Liver (tissue), 9 donors: ENCODE data around the gene SEMA5A. TPM values are rescaled to one million over a fixed set of nuclear protein-coding genes. Genes with fewer than 3 reads are reported as not detected.
A peak's percentile ranks its signal among the peaks of the same experiment; 100 is the strongest.

Source experiments
- DNase-seq: peaks from one replicate; pipeline ENCODE4 v3.0.0-alpha.2; 2017; ENCODE audit warnings: low spot score
- H3K27ac ChIP-seq, 2 donors: one replicate each; pipeline ENCODE4 v1.7.0; 2013; ENCODE audit warnings: inconsistent platforms in 2 of 2, low read length in 2 of 2, control low read depth in 1 of 2, low read depth in 1 of 2, mild to moderate bottlenecking in 1 of 2
- H3K27me3 ChIP-seq, 4 donors: one replicate each; pipeline versions ENCODE4 v1.6.1 to v1.7.0; 2013; ENCODE audit warnings: low read length in 3 of 4, inconsistent platforms in 1 of 4, mild to moderate bottlenecking in 1 of 4, moderate library complexity in 1 of 4; ENCODE audit not compliant: control insufficient read depth in 4 of 4, insufficient read depth in 4 of 4
- H3K36me3 ChIP-seq, 4 donors: one replicate each; pipeline versions ENCODE4 v1.6.1 to v1.7.0; 2013; ENCODE audit warnings: low read length in 3 of 4, mild to moderate bottlenecking in 3 of 4, low read depth in 1 of 4, moderate library complexity in 1 of 4; ENCODE audit not compliant: control insufficient read depth in 4 of 4, insufficient read depth in 3 of 4
- H3K4me1 ChIP-seq, 4 donors: one replicate each; pipeline versions ENCODE4 v1.6.1 to v1.7.0; 2013; ENCODE audit warnings: low read length in 3 of 4, mild to moderate bottlenecking in 3 of 4, moderate library complexity in 1 of 4; ENCODE audit not compliant: control insufficient read depth in 4 of 4, insufficient read depth in 4 of 4
- H3K4me3 ChIP-seq, 3 donors: one replicate each; pipeline versions ENCODE4 v1.6.1 to v1.7.0; 2013; ENCODE audit warnings: low read length in 3 of 3, control low read depth in 1 of 3, low read depth in 1 of 3, mild to moderate bottlenecking in 1 of 3
- H3K9ac ChIP-seq, 2 donors: one replicate each; pipeline ENCODE4 v1.7.0; 2013; ENCODE audit warnings: low read length in 2 of 2, mild to moderate bottlenecking in 2 of 2, moderate library complexity in 2 of 2, control low read depth in 1 of 2, low read depth in 1 of 2
- H3K9me3 ChIP-seq, 4 donors: one replicate each; pipeline versions ENCODE4 v1.6.1 to v1.7.0; 2013; ENCODE audit warnings: low read length in 3 of 4; ENCODE audit not compliant: control insufficient read depth in 4 of 4
- EGR1 ChIP-seq, 2 donors: IDR thresholded peaks; 2 replicates each; pipeline ENCODE4 v1.6.1; 2016 to 2018; ENCODE audit warnings: antibody characterized with exemption in 2 of 2, low read depth in 2 of 2
- FOXA1 ChIP-seq: IDR thresholded peaks from 2 replicates; pipeline ENCODE4 v1.6.1; 2016; ENCODE audit warnings: antibody characterized with exemption
- FOXA2 ChIP-seq: IDR thresholded peaks from 2 replicates; pipeline ENCODE4 v1.6.1; 2016; ENCODE audit warnings: antibody characterized with exemption
- GABPA ChIP-seq, 2 donors: IDR thresholded peaks in 1 of 2; conservative IDR thresholded peaks in 1 of 2; 2 replicates each; pipeline ENCODE4 v1.6.1; 2016; ENCODE audit warnings: antibody characterized with exemption in 2 of 2, mild to moderate bottlenecking in 1 of 2, moderate library complexity in 1 of 2
- HNF4A ChIP-seq, 2 donors: conservative IDR thresholded peaks; 2 replicates each; pipeline ENCODE4 v1.6.1; 2016; ENCODE audit warnings: antibody characterized with exemption in 2 of 2, mild to moderate bottlenecking in 2 of 2
- HNF4G ChIP-seq: IDR thresholded peaks from 2 replicates; pipeline ENCODE4 v1.6.1; 2016; ENCODE audit warnings: antibody characterized with exemption
- JUND ChIP-seq, 2 donors: IDR thresholded peaks; 2 replicates each; pipeline ENCODE4 v1.6.1; 2016; ENCODE audit warnings: antibody characterized with exemption in 2 of 2
- NR2F2 ChIP-seq: IDR thresholded peaks from 2 replicates; pipeline ENCODE4 v1.6.1; 2016; ENCODE audit warnings: antibody characterized with exemption
- RAD21 ChIP-seq, 2 donors: IDR thresholded peaks; 2 replicates each; pipeline ENCODE4 v1.6.1; 2016; ENCODE audit warnings: antibody characterized with exemption in 2 of 2, mild to moderate bottlenecking in 2 of 2
- RXRA ChIP-seq, 2 donors: IDR thresholded peaks; 2 replicates each; pipeline ENCODE4 v1.6.1; 2017 to 2018; ENCODE audit warnings: antibody characterized with exemption in 2 of 2, mild to moderate bottlenecking in 1 of 2
- SP1 ChIP-seq: IDR thresholded peaks from 2 replicates; pipeline ENCODE4 v1.6.1; 2018; ENCODE audit warnings: antibody characterized with exemption, mild to moderate bottlenecking
- TAF1 ChIP-seq: conservative IDR thresholded peaks from 2 replicates; pipeline ENCODE4 v1.6.1; 2016; ENCODE audit warnings: antibody characterized with exemption, mild to moderate bottlenecking
- YY1 ChIP-seq: IDR thresholded peaks from 2 replicates; pipeline ENCODE4 v1.6.1; 2016; ENCODE audit warnings: antibody characterized with exemption, mild to moderate bottlenecking
- WGBS: extraction: QIAGEN DNeasy Blood & Tissue Kit; methylation state at CpG from one replicate; pipeline ENCODE4 v1.1.7; 2013; 5-methylcytosine and 5-hydroxymethylcytosine counted together
- polyA plus RNA-seq, 2 donors: library from polyadenylated mRNA; stranded (reverse) in 1 of 2; unstranded in 1 of 2; fragments of 200-250 nt in 1 of 2; fragments of >200 nt in 1 of 2; fragmentation: Nextera tagmentation in 1 of 2; extraction: Ambion mirVana in 1 of 2; gene quantifications; one replicate each; pipeline versions ENCODE4 v1.2.1 to v1.2.3, GENCODE V29; 2013 to 2015
- total RNA-seq, 2 donors: library from RNA; depleted of rRNA; stranded (reverse); fragments of >200 nt; gene quantifications; one replicate each; pipeline ENCODE4 v1.2.3, GENCODE V29; 2014
- TF ChIP-seq, protein P1 (sequence below): fragments of 150-350 bp; IDR thresholded peaks from 2 replicates; pipeline ENCODE4 v1.5.1; 2017; ENCODE audit warnings: improper control_type of control experiment, low read depth, low read length; ENCODE audit not compliant: missing input control
- TF ChIP-seq, protein P2 (sequence below): IDR thresholded peaks from 2 replicates; pipeline ENCODE4 v1.6.1; 2016; ENCODE audit warnings: antibody characterized with exemption
- TF ChIP-seq, protein P3 (sequence below): IDR thresholded peaks from 2 replicates; pipeline ENCODE4 v1.6.1; 2016; ENCODE audit warnings: antibody characterized with exemption
- TF ChIP-seq, protein P4 (sequence below): IDR thresholded peaks from 2 replicates; pipeline ENCODE4 v1.6.1; 2016; ENCODE audit warnings: antibody characterized with exemption, mild to moderate bottlenecking
- TF ChIP-seq, protein P5 (sequence below): IDR thresholded peaks from 2 replicates; pipeline ENCODE4 v1.6.1; 2016; ENCODE audit warnings: antibody characterized with exemption
- donor health status: healthy.
- donor health status: healthy.
- donor health status: healthy.
- donor health status: healthy.
- donor health status: healthy.

The SEMA5A gene
- total and polyA plus RNA-seq, 4 donors, result 1.1 to 5.8 (median 3.2) TPM

DNA sequence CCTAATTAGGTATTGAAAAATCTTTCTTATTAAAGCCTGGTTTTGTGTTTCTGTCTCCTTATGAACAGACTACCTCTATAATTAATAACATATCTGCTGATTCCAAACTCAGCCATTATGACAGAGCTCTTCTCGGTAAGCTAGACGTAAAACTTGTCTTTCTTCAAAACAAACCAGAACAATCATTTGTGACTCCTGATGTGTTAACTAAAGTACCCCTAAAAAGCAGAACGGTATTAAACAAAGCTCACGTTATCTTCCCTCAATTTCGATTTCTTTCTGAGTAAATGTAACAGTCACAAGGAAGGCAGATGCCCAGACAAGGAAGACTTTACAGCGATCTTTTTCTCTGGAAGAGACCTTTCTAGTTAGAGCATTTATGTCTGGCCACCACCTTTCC lies 1.8 kb downstream of the SEMA5A start:
- Histone ChIP-seq H3K4me3 (peak overlapping the region in 2 of 3 donors; percentile 35 to 89), H3K4me1 (peaks cover 5 to 19% (median 15%) of the 10 kb centered on the region in 4 donors), H3K36me3 (no peaks in the 10 kb centered on the region), H3K9me3 (no peaks in the 10 kb centered on the region), H3K9ac (no peak overlapping the region), H3K27me3 (no peaks in the 10 kb centered on the region), H3K27ac (no peak overlapping the region)
- TF ChIP-seq HNF4G (no peak), TAF1 (no peak), NR2F2 (no peak), YY1 (no peak), FOXA1 (no peak), GABPA (IDR thresholded peaks at IDR 0.05 in 1 of 2, conservative IDR thresholded peaks at IDR 0.05 in 1 of 2) (no peak), JUND (IDR thresholded peaks at IDR 0.05) (no peak), EGR1 (IDR thresholded peaks at IDR 0.05; ENCODE audit: low read depth in 2 of 2) (no peak), FOXA2 (no peak), SP1 (no peak)
- TF ChIP-seq, protein P1, sequence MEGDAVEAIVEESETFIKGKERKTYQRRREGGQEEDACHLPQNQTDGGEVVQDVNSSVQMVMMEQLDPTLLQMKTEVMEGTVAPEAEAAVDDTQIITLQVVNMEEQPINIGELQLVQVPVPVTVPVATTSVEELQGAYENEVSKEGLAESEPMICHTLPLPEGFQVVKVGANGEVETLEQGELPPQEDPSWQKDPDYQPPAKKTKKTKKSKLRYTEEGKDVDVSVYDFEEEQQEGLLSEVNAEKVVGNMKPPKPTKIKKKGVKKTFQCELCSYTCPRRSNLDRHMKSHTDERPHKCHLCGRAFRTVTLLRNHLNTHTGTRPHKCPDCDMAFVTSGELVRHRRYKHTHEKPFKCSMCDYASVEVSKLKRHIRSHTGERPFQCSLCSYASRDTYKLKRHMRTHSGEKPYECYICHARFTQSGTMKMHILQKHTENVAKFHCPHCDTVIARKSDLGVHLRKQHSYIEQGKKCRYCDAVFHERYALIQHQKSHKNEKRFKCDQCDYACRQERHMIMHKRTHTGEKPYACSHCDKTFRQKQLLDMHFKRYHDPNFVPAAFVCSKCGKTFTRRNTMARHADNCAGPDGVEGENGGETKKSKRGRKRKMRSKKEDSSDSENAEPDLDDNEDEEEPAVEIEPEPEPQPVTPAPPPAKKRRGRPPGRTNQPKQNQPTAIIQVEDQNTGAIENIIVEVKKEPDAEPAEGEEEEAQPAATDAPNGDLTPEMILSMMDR, result no peak
- TF ChIP-seq, protein P2, sequence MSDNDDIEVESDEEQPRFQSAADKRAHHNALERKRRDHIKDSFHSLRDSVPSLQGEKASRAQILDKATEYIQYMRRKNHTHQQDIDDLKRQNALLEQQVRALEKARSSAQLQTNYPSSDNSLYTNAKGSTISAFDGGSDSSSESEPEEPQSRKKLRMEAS, result no peak
- 31% methylated on average over 6 of the region's 6 CpGs for WGBS
- no peak for DNase-seq

DNA sequence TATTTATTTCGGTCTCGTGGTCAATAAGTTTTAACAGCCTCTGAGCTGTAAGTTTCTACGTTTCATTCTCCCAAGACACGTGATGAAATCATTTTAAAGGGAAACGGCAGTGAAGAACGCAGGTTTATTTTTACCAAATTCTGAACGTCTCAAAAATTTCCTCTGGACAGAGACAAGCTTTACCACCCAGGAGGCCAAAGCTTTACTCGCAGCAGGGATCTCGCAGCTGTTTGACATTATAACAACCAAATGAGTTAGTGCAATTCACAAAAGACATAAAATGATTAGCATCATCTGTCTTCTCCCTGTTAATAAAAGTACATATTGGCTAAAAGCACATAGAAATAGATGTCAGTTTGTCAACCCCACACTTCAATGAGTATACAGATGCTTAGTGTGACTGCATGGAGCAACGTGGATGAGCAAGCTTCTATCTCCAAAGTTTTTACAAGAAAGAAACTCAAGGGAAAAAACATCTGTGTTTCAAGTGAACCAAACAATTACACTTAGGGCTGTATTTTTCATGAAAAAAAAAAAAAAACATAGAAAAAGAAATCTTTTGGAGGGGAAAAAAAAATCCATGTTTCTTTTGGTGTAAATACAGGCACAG lies 2.5 kb downstream of the SEMA5A start:
- H3K27me3 ChIP-seq, result no peaks in the 10 kb centered on the region
- no peak for DNase-seq
- TF ChIP-seq RXRA (IDR thresholded peaks at IDR 0.05), result no peak
- TF ChIP-seq GABPA (IDR thresholded peaks at IDR 0.05 in 1 of 2, conservative IDR thresholded peaks at IDR 0.05 in 1 of 2), result no peak
- TF ChIP-seq JUND (IDR thresholded peaks at IDR 0.05), result no peak
- no peak for TF ChIP-seq EGR1 (IDR thresholded peaks at IDR 0.05; ENCODE audit: low read depth in 2 of 2)
- TF ChIP-seq RAD21 (IDR thresholded peaks at IDR 0.05), result no peak
- TF ChIP-seq HNF4G, result no peak
- no peak for TF ChIP-seq SP1
- TF ChIP-seq, protein P3, sequence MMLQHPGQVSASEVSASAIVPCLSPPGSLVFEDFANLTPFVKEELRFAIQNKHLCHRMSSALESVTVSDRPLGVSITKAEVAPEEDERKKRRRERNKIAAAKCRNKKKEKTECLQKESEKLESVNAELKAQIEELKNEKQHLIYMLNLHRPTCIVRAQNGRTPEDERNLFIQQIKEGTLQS, result no peak
- TF ChIP-seq HNF4A (conservative IDR thresholded peaks at IDR 0.05), result no peak

DNA sequence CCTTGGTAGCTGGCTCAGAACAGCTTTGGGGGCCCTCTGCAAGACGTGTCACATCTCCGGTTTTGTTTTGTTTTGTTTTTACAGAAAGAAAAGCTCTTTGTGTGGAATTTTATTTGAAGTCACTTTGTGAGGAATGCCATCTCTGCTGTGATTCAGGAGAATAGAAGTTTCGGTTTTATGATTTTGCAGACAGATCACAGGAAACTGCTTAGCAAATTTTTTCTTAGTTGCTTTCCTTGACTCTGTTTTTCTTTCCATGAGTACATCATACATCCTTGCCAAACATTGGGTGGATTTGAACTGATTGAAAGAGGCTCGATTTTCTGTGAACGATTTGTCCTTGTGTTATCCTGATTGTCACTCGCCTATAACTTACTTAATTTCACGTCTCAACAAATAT lies 5.1 kb downstream of the SEMA5A start:
- no peaks in the 10 kb centered on the region for H3K27me3 ChIP-seq
- H3K36me3 ChIP-seq, result no peaks in the 10 kb centered on the region
- no peak overlapping the region for H3K4me3 ChIP-seq
- H3K27ac ChIP-seq, result no peak overlapping the region
- peaks cover 7 to 28% (median 15%) of the 10 kb centered on the region in 4 donors for H3K4me1 ChIP-seq
- no peak for DNase-seq
- WGBS, result 63% methylated on average over 7 of the region's 7 CpGs
- H3K9me3 ChIP-seq, result no peaks in the 10 kb centered on the region
- H3K9ac ChIP-seq, result no peak overlapping the region
- TF ChIP-seq GABPA (IDR thresholded peaks at IDR 0.05 in 1 of 2, conservative IDR thresholded peaks at IDR 0.05 in 1 of 2) (no peak), NR2F2 (no peak), FOXA1 (no peak), RXRA (IDR thresholded peaks at IDR 0.05) (no peak), RAD21 (IDR thresholded peaks at IDR 0.05) (no peak), FOXA2 (no peak), YY1 (no peak), TAF1 (no peak), EGR1 (IDR thresholded peaks at IDR 0.05; ENCODE audit: low read depth in 2 of 2) (no peak), SP1 (no peak), HNF4G (no peak)
- TF ChIP-seq, protein P3, result no peak
- TF ChIP-seq, protein P4, sequence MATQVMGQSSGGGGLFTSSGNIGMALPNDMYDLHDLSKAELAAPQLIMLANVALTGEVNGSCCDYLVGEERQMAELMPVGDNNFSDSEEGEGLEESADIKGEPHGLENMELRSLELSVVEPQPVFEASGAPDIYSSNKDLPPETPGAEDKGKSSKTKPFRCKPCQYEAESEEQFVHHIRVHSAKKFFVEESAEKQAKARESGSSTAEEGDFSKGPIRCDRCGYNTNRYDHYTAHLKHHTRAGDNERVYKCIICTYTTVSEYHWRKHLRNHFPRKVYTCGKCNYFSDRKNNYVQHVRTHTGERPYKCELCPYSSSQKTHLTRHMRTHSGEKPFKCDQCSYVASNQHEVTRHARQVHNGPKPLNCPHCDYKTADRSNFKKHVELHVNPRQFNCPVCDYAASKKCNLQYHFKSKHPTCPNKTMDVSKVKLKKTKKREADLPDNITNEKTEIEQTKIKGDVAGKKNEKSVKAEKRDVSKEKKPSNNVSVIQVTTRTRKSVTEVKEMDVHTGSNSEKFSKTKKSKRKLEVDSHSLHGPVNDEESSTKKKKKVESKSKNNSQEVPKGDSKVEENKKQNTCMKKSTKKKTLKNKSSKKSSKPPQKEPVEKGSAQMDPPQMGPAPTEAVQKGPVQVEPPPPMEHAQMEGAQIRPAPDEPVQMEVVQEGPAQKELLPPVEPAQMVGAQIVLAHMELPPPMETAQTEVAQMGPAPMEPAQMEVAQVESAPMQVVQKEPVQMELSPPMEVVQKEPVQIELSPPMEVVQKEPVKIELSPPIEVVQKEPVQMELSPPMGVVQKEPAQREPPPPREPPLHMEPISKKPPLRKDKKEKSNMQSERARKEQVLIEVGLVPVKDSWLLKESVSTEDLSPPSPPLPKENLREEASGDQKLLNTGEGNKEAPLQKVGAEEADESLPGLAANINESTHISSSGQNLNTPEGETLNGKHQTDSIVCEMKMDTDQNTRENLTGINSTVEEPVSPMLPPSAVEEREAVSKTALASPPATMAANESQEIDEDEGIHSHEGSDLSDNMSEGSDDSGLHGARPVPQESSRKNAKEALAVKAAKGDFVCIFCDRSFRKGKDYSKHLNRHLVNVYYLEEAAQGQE, result no peak
- TF ChIP-seq, protein P2, result no peak
- TF ChIP-seq, protein P5, sequence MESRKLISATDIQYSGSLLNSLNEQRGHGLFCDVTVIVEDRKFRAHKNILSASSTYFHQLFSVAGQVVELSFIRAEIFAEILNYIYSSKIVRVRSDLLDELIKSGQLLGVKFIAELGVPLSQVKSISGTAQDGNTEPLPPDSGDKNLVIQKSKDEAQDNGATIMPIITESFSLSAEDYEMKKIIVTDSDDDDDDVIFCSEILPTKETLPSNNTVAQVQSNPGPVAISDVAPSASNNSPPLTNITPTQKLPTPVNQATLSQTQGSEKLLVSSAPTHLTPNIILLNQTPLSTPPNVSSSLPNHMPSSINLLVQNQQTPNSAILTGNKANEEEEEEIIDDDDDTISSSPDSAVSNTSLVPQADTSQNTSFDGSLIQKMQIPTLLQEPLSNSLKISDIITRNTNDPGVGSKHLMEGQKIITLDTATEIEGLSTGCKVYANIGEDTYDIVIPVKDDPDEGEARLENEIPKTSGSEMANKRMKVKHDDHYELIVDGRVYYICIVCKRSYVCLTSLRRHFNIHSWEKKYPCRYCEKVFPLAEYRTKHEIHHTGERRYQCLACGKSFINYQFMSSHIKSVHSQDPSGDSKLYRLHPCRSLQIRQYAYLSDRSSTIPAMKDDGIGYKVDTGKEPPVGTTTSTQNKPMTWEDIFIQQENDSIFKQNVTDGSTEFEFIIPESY, result no peak

More for the DNA sequence above, 2.5 kb downstream of the SEMA5A start:
- Histone ChIP-seq H3K36me3 (no peaks in the 10 kb centered on the region), H3K9ac (no peak overlapping the region), H3K9me3 (no peaks in the 10 kb centered on the region), H3K4me3 (no peak overlapping the region), H3K4me1 (peaks cover 5 to 19% (median 15%) of the 10 kb centered on the region in 4 donors), H3K27ac (no peak overlapping the region)
- 77% methylated on average over 10 of the region's 10 CpGs for WGBS
